HG02623 (cell line): ENCODE results near the gene CRY2.
"Not testable (repeated sequence)": the region's sequence is repeated elsewhere in the genome, so short reads cannot be mapped to it uniquely, and the experiment has no call there.

Experiments used
- ATAC-seq: cut with Tn5 transposase; IDR thresholded peaks from one replicate; pipeline ENCODE4 v1.9.1; 2021; ENCODE audit warnings: moderate library complexity; ENCODE audit not compliant: unreplicated experiment

The CRY2 gene

DNA sequence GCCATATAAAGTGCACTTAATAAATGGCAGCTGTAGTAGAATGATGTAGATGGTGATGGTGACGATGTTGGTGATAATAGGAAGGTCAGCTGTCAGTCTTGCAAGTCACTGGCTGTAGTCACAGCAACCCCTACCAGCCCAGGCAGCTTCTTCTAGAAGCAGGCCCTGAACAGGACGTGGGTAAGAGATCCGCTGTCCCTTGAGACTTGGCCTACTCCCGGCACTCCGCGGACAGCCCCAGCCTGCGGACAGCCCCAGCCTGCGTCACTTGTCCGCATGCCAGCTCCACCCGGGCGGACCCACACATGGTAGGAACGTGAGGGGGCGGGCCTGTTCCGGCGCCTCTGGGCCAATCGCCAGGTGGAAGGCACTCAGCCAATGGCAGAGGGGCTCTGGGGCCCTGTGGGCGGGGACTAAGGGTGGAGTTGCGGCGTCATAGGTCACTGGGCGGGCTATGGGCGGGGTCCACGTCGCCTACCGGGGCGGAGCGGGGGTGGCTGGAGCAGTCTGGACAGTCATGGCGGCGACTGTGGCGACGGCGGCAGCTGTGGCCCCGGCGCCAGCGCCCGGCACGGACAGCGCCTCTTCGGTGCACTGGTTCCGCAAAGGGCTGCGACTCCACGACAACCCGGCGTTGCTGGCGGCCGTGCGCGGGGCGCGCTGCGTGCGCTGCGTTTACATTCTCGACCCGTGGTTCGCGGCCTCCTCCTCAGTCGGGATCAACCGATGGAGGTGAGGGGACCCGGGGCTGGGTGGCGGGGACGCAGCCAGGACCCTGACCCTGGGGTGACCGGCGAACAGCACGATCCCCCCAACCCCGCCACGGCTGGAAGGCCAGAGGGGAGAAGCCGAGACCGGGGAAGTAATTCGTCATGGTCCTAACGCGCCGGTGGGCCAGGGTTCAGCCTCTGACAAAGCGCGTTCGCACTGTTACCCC lies at the start of gene CRY2:
Gene CRY2 (plus strand): TSS at position 502 of the 937 bp plus-strand sequence. CDS start 16 bp downstream, at position 518.
- ATAC-seq, result peak; percentile 95

DNA sequence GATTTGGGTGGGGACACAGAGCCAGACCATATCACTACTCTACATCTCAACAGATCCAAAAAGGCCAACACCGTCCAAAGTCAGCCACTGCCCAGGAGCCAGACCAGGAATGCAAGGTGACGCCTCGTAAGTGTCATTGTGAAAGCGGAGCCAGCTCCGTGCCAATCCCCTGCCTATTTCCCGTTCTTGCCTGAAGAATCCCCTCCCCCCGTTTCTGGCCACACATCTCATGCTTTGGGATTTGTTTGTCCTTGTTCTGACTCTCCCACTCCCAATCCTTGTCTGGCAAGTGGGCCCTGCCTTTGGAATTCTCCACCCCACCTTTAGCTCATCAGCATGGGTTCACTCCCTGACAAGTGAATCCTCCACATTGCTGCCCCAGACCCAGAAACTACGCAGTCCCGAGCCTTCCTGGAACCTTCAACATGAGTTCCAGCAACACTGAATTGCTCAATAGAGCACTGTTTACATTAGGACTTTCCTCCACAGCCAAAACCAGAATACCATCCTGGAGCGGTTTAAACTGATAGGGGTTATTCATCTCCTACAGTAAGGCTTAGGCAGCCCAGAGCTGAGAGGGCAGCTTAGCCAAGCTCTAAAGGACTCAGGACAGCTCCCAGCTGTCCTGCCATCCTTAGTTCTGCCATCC lies 48.4 kb upstream of the CRY2 start:
- no peak for ATAC-seq

DNA sequence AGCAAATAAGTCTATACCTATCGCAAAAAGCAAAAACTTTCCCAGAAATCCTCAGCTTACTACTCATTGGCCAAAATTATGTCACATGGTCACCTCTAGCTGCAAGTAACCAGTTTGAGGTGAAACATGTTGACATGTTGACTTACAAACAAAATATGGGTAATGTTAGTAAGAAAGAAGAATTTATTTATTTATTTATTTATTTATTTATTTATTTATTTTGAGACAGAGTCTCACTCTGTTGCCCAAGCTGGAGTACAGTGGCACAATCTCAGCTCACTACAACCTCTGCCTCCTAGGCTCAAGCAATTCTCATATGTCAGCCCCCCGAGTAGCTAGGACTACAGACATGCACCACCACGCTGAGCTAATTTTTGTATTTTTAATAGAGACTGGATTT lies 47.7 kb upstream of the CRY2 start:
- ATAC-seq, result no peak

DNA sequence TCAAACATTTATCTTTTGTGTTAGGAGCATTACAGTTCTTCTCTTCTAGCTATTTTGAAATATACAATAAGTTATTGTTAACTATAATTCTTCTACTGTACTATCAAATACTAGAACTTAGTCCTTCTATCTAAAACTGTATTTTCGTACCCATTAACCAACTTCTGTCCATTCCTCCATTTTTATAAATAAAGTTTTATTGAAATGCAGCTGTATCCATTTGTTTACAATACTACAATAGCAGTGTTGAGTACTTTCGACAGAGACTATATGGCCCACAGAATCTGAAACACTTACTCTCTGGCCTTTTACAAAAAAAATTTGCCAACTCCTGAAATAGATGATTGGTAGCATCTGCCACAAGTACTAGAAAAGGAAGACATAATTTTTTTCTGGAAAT lies 47.0 kb upstream of the CRY2 start:
- no peak for ATAC-seq

DNA sequence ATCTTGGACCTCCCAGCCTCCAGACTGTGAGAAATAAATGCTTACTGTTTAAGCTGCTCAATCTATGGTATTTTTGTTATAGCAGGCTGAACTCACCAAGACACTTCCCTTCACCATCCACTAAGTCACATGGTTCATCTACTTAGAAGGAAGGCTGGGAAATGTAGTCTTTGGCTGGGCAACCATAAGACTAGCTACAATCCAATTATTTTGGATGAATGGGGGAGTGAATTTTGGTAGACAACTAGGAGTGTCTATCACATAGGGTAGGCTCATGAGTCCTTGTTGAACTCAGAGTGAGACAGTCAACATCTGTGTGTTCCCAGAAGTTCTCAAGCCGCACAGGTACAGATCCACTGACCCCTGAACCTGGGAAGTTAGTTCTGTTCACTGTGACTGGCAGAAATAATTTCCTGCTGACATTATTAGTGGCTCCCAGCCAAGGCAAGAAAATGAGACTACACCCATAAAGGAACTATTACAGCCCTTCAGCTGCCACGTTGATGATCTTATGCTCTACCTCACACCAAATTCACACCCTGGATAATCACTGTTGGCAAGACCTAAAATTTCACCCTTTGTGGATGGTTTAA lies 45.5 kb upstream of the CRY2 start:
- no peak for ATAC-seq

DNA sequence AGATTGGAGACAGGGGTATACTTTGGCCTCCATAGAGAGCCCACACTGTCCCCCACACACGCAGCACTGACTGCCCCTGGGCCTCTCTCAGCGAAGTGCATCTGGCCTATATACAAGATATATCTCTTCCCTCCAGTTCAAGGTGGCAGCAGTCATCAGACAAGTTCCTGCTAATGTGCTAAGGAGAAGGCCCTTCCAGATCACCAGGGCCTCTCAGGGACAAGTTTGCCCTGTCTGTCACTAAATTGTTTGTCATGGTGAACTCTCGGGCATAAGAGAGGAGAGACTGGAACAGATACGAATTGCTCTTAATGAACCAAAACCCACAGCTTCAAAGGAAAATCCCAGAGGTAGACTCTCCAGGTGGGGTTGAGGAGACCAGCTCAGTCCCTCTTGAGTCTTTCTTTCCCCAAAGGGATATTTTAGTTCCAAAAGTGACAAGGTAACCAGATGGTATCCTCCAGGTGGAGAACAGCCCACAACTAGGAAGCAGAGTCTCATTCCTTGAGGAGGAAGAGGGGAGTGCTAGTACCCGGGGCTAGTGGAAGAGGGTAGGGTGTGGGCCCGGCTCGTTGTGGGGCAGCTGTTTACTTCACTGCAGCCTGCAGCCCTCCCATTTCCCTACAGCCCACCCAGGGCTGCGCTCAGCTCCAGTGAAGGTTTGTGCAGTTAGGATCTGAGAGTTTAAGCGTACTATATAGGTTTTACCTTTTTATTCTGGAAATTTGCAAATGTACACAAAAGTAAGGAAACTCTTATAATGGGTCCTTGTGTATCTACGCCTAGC lies 44.6 kb upstream of the CRY2 start:
- no peak for ATAC-seq

DNA sequence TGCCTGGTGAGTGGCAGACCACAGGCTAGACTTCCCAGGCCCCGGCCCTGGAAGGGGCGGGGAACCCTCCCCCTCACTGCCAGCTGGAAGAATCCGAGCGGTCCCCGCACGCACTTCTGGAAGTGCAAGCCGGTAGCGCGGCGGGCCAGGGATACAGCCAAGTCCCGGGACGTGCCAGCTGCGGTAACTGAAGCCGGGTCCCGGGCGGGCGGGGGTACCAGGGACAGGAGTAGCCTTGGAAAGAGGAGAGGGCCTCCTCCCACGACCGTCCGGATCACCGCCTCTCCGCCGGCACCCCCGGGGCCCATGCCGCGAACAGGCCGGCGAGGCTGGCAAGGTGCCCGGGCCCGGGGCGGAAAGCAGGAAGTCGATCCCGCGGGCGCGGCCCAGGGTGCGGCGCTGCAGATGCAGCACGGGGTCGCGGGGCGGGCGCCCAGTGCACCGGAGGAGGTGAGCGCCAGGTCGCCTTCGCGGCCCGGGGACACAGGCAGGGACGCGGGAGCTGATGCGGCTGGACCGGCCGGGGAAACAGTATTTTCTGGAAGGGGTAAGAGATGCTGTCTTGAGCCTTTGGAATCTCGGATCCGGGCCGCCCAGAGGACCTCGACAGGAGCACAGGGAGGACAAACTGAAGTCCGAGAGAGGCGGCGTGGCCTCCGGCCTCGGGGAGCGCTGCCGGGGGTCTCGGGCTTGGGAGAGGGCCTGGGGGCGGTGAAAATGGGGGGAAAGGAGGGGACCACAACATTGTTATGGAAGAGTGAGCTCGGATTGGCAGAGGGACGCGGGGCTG lies 43.1 kb upstream of the CRY2 start:
- ATAC-seq, result no peak

DNA sequence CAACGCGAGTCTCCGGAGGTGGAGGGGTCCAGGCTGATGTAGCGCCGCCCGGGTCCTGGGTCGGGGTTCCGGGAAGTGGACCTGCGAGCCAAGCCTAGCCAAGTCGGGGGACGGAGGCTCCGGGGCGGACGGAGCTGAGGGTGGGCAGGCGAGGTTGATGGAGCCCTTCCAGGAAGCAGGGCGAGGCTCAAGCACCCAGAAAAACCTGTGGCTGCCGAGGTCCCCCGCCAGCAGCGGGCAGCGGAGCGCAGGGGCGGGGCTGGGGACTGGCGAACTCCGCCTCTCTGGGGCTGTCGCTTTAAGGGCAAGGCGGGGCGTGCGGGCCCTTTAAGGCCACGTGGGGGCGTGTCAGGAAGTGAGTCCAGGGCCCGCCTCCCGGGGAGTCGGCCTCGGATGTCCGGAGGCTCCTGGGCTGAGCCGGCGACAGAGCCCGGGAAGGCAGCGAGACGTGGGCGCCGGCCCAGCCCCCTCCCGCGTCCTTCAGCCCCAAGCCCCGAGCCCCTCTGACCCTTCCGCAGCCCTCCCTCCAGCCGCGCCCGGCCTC lies 42.4 kb upstream of the CRY2 start, which contains the start of gene SLC35C1:
Gene SLC35C1 (plus strand): TSS at position 389 of the 544 bp plus-strand sequence. CDS start 653 bp downstream, outside the sequence.
- ATAC-seq, result peak; percentile 94

DNA sequence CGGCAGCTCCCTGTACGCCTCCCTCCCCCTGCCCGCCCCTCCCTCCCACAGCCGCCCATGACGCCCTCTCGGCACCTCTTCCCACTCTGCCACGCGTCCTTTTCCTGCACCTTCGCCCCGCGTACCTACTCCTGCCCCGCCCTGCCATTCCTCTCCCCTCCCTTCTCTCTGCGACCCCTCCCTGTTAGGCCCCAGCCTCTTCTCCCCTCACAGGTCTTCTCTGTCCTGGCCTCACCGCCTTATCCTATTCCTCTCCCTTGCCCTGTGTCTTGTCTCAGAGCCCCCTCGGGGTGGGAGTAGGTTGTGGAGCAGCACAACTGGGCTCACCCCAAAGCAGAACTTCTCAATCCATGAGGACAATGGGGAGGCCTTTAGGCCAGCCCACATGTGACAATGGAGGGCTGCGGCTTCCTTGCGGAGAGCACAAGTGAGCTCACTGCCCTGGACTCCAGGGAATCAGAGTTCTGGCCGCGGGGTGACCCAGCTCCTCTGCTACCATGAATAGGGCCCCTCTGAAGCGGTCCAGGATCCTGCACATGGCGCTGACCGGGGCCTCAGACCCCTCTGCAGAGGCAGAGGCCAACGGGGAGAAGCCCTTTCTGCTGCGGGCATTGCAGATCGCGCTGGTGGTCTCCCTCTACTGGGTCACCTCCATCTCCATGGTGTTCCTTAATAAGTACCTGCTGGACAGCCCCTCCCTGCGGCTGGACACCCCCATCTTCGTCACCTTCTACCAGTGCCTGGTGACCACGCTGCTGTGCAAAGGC lies 41.8 kb upstream of the CRY2 start:
- peak; percentile 27 for ATAC-seq

DNA sequence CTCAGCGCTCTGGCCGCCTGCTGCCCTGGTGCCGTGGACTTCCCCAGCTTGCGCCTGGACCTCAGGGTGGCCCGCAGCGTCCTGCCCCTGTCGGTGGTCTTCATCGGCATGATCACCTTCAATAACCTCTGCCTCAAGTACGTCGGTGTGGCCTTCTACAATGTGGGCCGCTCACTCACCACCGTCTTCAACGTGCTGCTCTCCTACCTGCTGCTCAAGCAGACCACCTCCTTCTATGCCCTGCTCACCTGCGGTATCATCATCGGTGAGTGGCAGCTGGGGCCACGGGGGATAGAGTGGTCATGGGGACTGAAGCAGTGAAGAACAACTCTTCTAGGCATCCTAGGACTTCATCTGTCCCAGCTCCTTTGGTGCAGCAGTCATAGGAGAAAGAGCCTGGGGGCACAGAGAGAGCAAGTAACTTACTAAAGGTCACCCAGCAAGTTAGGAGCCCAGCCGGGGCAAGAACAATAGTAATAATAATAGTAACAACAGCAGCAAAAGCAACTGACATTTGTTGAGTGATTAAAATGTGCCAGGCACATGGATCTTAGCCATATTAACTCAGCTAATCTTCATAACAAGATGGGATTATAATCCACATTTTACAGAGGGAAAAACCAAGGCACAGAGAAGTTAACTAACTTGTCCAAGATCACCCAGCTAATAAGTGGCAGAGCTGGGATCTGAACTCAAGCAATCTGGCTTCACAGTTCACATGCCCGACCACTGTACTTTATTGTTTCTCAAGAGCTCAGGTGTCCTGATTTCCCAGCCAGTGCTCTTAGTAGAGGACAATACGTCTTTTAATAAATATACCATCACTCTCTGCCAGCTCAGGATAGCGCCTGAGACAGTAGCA lies 41.0 kb upstream of the CRY2 start:
- no peak for ATAC-seq

DNA sequence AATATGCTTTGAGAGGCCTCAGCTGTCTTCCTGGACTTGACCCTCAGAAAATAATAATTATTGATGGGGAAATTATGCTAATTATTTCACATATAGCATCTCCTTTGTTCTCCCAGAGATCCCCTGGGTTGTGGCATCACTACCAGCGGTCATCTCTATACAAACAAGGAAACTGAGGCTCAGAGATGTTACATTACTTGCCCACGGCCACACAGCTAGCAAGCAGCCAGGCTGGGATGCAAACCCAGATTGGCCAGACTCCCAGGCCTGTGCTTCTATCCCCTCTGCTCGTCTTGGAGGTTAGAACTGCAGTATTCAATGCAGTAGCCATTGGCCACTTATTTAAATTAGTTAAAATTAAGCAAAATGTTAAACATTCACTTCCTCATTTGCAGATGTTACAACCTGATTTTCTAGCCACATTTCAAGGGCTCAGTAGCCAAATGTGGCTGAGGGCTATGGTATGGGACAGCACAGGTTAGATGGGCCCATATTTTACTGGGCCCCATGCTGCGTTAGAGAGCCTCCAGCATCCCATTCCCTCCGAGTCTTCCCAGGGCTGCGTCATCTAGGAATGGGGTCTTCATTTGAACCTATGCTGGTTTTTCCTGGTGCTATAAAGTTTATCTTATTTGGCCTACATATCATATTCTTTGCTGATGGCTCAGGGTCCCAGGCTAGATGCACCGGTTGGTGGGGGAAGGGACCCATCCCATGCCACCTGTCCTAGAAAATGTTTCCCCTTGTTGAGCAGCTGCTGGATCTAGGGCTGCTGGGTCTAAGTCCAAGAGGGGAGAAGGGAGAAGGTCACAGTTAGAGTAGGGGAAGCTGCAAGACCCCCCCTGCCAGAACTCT lies 40.1 kb upstream of the CRY2 start:
- ATAC-seq, result no peak

DNA sequence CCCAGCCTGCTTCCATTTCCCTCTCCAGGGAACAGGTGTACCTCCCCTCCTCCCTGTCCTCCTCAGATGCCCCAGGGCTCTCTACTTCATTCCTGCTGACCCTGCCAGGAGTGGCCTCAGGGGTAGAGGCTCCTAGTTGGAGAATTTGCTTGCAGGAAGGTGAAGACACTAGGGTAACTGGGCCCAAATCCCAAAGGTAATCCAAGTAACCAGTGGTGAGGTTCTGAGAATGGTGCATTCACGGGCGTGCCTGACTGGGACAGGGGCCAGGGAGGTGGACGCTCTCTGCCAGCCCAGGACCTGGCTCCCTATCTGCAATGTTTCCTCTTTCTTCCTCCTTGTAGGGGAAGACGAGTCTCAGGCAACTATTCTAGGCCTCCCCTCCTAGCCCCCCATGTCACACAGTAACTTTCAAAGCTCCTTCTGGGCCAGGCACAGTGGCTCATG lies 39.5 kb upstream of the CRY2 start:
- no peak for ATAC-seq

DNA sequence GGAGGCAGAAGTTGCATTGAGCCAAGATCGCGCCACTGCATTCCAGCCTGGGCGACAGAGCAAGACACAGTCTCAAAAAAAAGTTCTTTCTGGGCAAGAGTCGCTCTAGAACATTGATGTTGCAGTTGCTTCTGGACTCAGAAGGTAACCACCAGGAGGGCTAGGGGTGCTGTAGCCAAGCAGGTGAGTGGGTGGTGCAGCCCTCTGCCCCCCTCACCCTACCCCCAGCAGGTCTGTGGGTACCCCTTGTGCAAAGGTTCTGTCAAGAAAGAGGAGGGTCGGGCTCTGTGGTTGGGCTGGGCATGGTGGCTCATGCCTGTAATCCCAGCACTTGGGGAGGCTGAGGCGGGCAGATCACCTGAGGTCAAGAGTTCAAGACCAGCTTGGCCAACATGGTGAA lies 38.8 kb upstream of the CRY2 start:
- not testable (repeated sequence) for ATAC-seq

DNA sequence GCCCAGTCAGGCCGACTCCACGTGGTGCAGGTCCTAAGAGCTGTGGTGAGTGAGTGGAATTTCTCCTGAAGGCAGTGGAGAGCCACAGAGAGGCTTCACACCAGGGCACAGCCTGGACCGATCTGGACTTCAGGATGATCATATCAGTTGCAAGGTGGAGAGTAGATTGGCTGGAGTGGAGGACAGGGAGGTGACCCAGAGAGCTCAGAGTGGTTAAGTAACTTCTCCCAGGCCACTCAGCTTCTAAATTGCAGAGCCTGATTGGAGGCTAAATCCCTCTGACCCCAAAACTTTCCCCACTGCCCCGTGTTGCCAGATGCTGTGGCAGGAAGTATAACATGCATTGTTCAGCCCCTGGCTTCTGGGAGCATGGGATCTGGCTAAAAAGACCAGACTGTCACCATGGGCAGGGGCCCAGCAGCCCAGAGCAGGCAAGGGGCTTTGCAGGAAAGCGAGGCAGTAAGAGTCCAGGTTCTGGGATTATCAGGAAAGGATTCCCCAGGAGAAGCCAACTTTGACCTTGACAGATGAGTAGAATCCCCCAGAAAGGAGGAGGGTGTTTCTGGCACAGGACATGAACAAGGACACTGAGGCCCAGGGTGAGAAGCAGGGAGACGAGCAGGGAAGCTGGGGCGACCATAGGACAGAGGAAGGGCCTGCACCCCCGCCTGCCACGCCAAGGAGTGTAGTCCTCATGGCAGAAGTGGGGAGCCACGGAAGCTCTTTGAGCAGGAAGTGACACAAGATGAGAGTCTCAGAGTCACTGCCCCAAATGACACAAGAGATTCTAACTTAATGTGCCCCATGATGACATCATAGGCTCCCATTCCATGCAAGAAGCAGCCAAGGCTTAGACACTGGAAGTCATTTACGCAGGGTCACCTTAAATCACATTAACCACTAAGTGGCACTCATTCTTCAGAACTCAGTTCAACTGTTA lies 37.5 kb upstream of the CRY2 start:
- ATAC-seq, result no peak

DNA sequence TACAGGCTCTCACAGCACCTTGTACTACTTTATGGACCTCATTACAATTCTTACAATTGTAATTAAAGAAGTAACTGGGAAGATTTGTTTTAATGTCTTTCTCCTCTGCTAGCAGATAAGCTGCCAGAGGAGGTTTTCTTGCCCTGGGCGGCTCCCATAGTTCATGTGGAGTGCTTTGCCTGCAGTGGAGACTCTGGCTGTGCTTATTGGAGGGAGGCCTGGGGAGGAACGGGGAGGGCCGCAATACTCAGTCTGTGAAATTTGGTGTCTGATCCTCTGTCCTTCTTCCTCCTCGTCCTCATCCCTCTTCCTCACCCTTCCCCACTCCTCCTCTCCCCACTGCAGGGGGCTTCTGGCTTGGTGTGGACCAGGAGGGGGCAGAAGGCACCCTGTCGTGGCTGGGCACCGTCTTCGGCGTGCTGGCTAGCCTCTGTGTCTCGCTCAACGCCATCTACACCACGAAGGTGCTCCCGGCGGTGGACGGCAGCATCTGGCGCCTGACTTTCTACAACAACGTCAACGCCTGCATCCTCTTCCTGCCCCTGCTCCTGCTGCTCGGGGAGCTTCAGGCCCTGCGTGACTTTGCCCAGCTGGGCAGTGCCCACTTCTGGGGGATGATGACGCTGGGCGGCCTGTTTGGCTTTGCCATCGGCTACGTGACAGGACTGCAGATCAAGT lies 36.7 kb upstream of the CRY2 start:
- no peak for ATAC-seq

DNA sequence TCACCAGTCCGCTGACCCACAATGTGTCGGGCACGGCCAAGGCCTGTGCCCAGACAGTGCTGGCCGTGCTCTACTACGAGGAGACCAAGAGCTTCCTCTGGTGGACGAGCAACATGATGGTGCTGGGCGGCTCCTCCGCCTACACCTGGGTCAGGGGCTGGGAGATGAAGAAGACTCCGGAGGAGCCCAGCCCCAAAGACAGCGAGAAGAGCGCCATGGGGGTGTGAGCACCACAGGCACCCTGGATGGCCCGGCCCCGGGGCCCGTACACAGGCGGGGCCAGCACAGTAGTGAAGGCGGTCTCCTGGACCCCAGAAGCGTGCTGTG lies 36.2 kb upstream of the CRY2 start:
- ATAC-seq, result no peak
